K562 (cell line): ENCODE results near the gene TNFSF15. TPM values are rescaled to one million over a fixed set of nuclear protein-coding genes. Genes with fewer than 3 reads are reported as not detected.

Experiments
- ATAC-seq: fragments of 200-7000 bp; cut with Tn5 transposase; 3 replicates; pipeline ENCODE4 v1.9.1; 2020; ENCODE audit warnings: moderate library complexity
- BruUV-seq: library from RNA; stranded (reverse); fragments of 400-500 nt; replicated peaks from 2 replicates; lab custom pipeline; 2021; lab: Mats Ljungman, UMichigan
- CTCF ChIA-PET: fragments of 300-600 bp; formaldehyde crosslinking; extraction: SDS; loops from one replicate; lab custom pipeline; 2021; ENCODE audit warnings: low intra/inter-chr PET ratio; lab: Yijun Ruan, JAX
- POLR2A ChIA-PET: fragments of 300-600, 350-650 bp; sonication (Branson Sonifier 250); formaldehyde crosslinking; extraction: SDS; loops from one replicate; lab custom pipeline; 2021; ENCODE audit warnings: antibody characterized with exemption, inconsistent platforms; lab: Yijun Ruan, JAX
- DNase-seq, 4 experiments: peaks; one replicate each; pipeline versions ENCODE4 v3.0.0 to v3.0.0-alpha.2; 2011 to 2018; ENCODE audit warnings: low spot score in 3 of 4, mixed read lengths in 3 of 4; ENCODE audit errors: extremely low read depth in 1 of 4
- FAIRE-seq: peaks from 2 replicates; lab custom pipeline; 2011; peaks lifted over from hg19 to GRCh38; lab: Jason Lieb, UNC
- H2AFZ ChIP-seq: 2 replicates; pipeline ENCODE4 v1.6.0; 2011; ENCODE audit warnings: low read depth, low read length, control low read depth, inconsistent platforms
- H3K27ac ChIP-seq: fragments of 200-600 bp; 3 replicates; pipeline ENCODE4 v1.8.0; 2011; ENCODE audit warnings: low read depth, mild to moderate bottlenecking, control low read depth, inconsistent platforms, low read length, moderate library complexity, mixed read lengths; ENCODE audit errors: extremely low read depth
- H3K27me3 ChIP-seq, 2 experiments: fragments of 300-600 bp in 1 of 2; 2 replicates in 1 of 2; 3 replicates in 1 of 2; pipeline versions ENCODE4 v1.6.0 to v1.8.0; 2011; ENCODE audit warnings: inconsistent platforms in 2 of 2, low read length in 2 of 2, mild to moderate bottlenecking in 1 of 2, mixed read lengths in 1 of 2, moderate library complexity in 1 of 2; ENCODE audit not compliant: control insufficient read depth in 2 of 2, insufficient read depth in 2 of 2
- H3K36me3 ChIP-seq: fragments of 300-600 bp; 3 replicates; pipeline ENCODE4 v1.8.0; 2011; ENCODE audit warnings: mild to moderate bottlenecking, low read length, inconsistent platforms; ENCODE audit not compliant: control insufficient read depth, insufficient read depth
- H3K4me1 ChIP-seq, 2 experiments: fragments of 200-600 bp in 1 of 2; replicated peaks in 1 of 2; 2 replicates in 1 of 2; 3 replicates in 1 of 2; pipeline versions ENCODE4 v1.5.1 to v1.8.0; 2011; ENCODE audit warnings: inconsistent platforms in 2 of 2, low read length in 2 of 2, mild to moderate bottlenecking in 1 of 2, mixed read lengths in 1 of 2, moderate library complexity in 1 of 2; ENCODE audit not compliant: control insufficient read depth in 2 of 2, insufficient read depth in 2 of 2
- H3K4me2 ChIP-seq: 2 replicates; pipeline ENCODE4 v1.6.1; 2011; ENCODE audit warnings: low read length, control low read depth, inconsistent platforms, mixed read lengths; ENCODE audit not compliant: insufficient read depth
- H3K4me3 ChIP-seq: fragments of 200-600 bp; sonication (generic), shearing (Covaris generic); 2 replicates; pipeline ENCODE4 v1.5.1; 2016; ENCODE audit warnings: control low read depth, inconsistent platforms
- H3K79me2 ChIP-seq: fragments of 200-600 bp; 3 replicates; pipeline ENCODE4 v1.8.0; 2011; ENCODE audit warnings: low read length, inconsistent platforms; ENCODE audit not compliant: control insufficient read depth, insufficient read depth
- H3K9ac ChIP-seq, 2 experiments: 2 replicates each; pipeline versions ENCODE4 v1.6.0 to v1.6.1; 2011; ENCODE audit warnings: low read depth in 2 of 2, low read length in 2 of 2, control low read depth in 1 of 2, inconsistent platforms in 1 of 2, mild to moderate bottlenecking in 1 of 2, mixed read lengths in 1 of 2; ENCODE audit not compliant: insufficient read depth in 1 of 2
- H3K9me1 ChIP-seq: one replicate; pipeline ENCODE4 v1.6.0; 2011; ENCODE audit warnings: inconsistent platforms, mild to moderate bottlenecking, low read length, moderate library complexity; ENCODE audit not compliant: control insufficient read depth, insufficient read depth
- H3K9me3 ChIP-seq: replicated peaks from 2 replicates; pipeline ENCODE4 v1.5.1; 2011; ENCODE audit warnings: low read depth, low read length, inconsistent platforms; ENCODE audit not compliant: control insufficient read depth, insufficient read depth
- H4K20me1 ChIP-seq: replicated peaks from 2 replicates; pipeline ENCODE4 v1.6.1; 2011; ENCODE audit warnings: low read length, inconsistent platforms, mixed read lengths; ENCODE audit not compliant: control insufficient read depth, insufficient read depth
- COPS2 ChIP-seq: fragments of 450-650 bp; conservative IDR thresholded peaks from 2 replicates; pipeline ENCODE4 v1.6.1; 2016; ENCODE audit warnings: mild to moderate bottlenecking, moderate library complexity
- E2F8 ChIP-seq: fragments of 450-650 bp; IDR thresholded peaks from 2 replicates; pipeline ENCODE4 v1.7.1; 2018; ENCODE audit warnings: mild to moderate bottlenecking, low read depth; ENCODE audit not compliant: partially characterized antibody
- ELK1 ChIP-seq: sonication (generic); formaldehyde crosslinking; IDR thresholded peaks from 2 replicates; pipeline ENCODE4 v1.8.1; 2022; ENCODE audit warnings: missing genetic modification reagents
- ELK3 ChIP-seq: fragments of 450-650 bp; formaldehyde crosslinking; IDR thresholded peaks from 2 replicates; pipeline ENCODE4 v1.4.0; 2020; ENCODE audit warnings: mild to moderate bottlenecking
- FOXK1 ChIP-seq: sonication (generic); formaldehyde crosslinking; IDR thresholded peaks from 2 replicates; pipeline ENCODE4 v1.8.0; 2022; ENCODE audit warnings: missing genetic modification reagents, mild to moderate bottlenecking, borderline replicate concordance
- GABPB2 ChIP-seq: fragments of 250-450 bp; sonication (Bioruptor Pico); conservative IDR thresholded peaks from 2 replicates; pipeline ENCODE4 v1.5.1; 2021; ENCODE audit warnings: mild to moderate bottlenecking
- HIVEP1 ChIP-seq: fragments of 250-450 bp; sonication (Bioruptor Pico); IDR thresholded peaks from 2 replicates; pipeline ENCODE4 v1.4.0; 2020; ENCODE audit warnings: mild to moderate bottlenecking
- ILF3 ChIP-seq: fragments of 450-650 bp; IDR thresholded peaks from 2 replicates; pipeline ENCODE4 v1.6.1; 2018; ENCODE audit warnings: antibody characterized with exemption, mild to moderate bottlenecking, moderate library complexity, borderline replicate concordance
- SRF ChIP-seq, 2 experiments: fragments of 250-450, 450-650 bp in 1 of 2; sonication (Bioruptor Pico) in 1 of 2; sonication (generic) in 1 of 2; formaldehyde crosslinking; IDR thresholded peaks; 2 replicates each; pipeline versions ENCODE4 v1.5.0 to v1.5.1; 2020 to 2022; ENCODE audit warnings: mild to moderate bottlenecking in 1 of 2, missing genetic modification reagents in 1 of 2
- TARDBP ChIP-seq: fragments of 450-650 bp; IDR thresholded peaks from 2 replicates; pipeline ENCODE4 v1.6.1; 2016
- TFAM ChIP-seq: fragments of 250-450 bp; sonication (Bioruptor Pico); conservative IDR thresholded peaks from 2 replicates; pipeline ENCODE4 v1.5.0; 2021; ENCODE audit warnings: mild to moderate bottlenecking, moderate library complexity
- ZNF232 ChIP-seq: sonication (generic); formaldehyde crosslinking; IDR thresholded peaks from 2 replicates; pipeline ENCODE4 v1.8.0; 2022; ENCODE audit warnings: mild to moderate bottlenecking, missing genetic modification reagents
- ZNF561 ChIP-seq: fragments of 450-650 bp; formaldehyde crosslinking; conservative IDR thresholded peaks from 2 replicates; pipeline ENCODE4 v1.4.0; 2020; ENCODE audit warnings: mild to moderate bottlenecking, moderate library complexity
- WGBS: fragments of 100-300 bp; shearing (Covaris generic); methylation state at CpG from one replicate; pipeline ENCODE4 v1.1.6; 2016; ENCODE audit warnings: low coverage, mixed read lengths; ENCODE audit not compliant: insufficient coverage; ENCODE audit errors: missing lambda C conversion rate; 5-methylcytosine and 5-hydroxymethylcytosine counted together
- in situ Hi-C: fragments of 300-500 bp; cut with MboI; formaldehyde crosslinking; loops from 4 replicates; pipeline ENCODE4 v1.15.0; 2018; ENCODE audit warnings: inconsistent platforms, mixed read lengths
- intact Hi-C: fragments of 100-400 bp; cut with micrococcal nuclease; formaldehyde crosslinking; loops from 2 replicates; pipeline ENCODE4 v1.14.2; 2022
- polyA plus RNA-seq, 8 experiments: library from polyadenylated mRNA; depleted of rRNA in 4 of 8; stranded (reverse) in 5 of 8; unstranded in 3 of 8; fragments of >200 nt; fragmentation: Nextera tagmentation in 2 of 8; fragmentation: Illumina TruSeq in 1 of 8; extraction: Ambion mirVana in 2 of 8; extraction: Trizol in 1 of 8; gene quantifications; 2 replicates each; pipeline versions ENCODE4 v1.2.1 to v1.2.3, GENCODE V29; 2011 to 2014; ENCODE audit warnings: inconsistent platforms in 1 of 8, missing spikeins in 1 of 8
- total RNA-seq, 7 experiments: library from RNA; depleted of rRNA in 6 of 7; stranded (reverse); fragments of >200 nt in 6 of 7; fragmentation: Illumina TruSeq in 2 of 7; extraction: Trizol in 2 of 7; gene quantifications; 2 replicates each; pipeline versions ENCODE4 v1.2.1 to v1.2.3, GENCODE V29; 2011 to 2021; ENCODE audit warnings: low replicate concordance in 1 of 7

Gene TNFSF15
- total and polyA plus RNA-seq, 9 of the 15 experiments (the other 6 are each of a cell fraction or from before 2014, with no cell fraction given): not detected

GRCh38 chr9:114853071-114853855 is 47.4 kb upstream of the TNFSF15 start:
- in situ Hi-C loops (no loop called here), intact Hi-C loops (no loop called here)
- TF ChIP-seq TARDBP: no peak
- no peak for TF ChIP-seq FOXK1 (CRISPR knock-in tag)
- TF ChIP-seq ILF3: no peak
- TF ChIP-seq E2F8: no peak
- TF ChIP-seq GABPB2: no peak
- no peak for TF ChIP-seq ELK1 (CRISPR knock-in tag)
- no peak for TF ChIP-seq COPS2
- no peak for TF ChIP-seq SRF (CRISPR knock-in tag; IDR thresholded peaks at IDR 0.05)
- no peak for TF ChIP-seq TFAM (CRISPR knock-in tag)
- TF ChIP-seq ZNF561 (CRISPR knock-in tag): no peak
- TF ChIP-seq ELK3: no peak
- TF ChIP-seq ZNF232: no peak
- TF ChIP-seq HIVEP1 (CRISPR knock-in tag): no peak
- Histone ChIP-seq H2AFZ (no peak overlapping the region), H3K79me2 (no peaks in the 10 kb centered on the region), H3K4me2 (no peak overlapping the region), H3K4me3 (no peak overlapping the region), H3K9ac (no peak overlapping the region), H3K27me3 (no peaks in the 10 kb centered on the region), H3K27ac (no peak overlapping the region), H3K4me1 (no peaks in the 10 kb centered on the region), H3K36me3 (no peaks in the 10 kb centered on the region), H4K20me1 (no peaks in the 10 kb centered on the region), H3K9me1 (no peaks in the 10 kb centered on the region), H3K9me3 (no peaks in the 10 kb centered on the region)
- CTCF ChIA-PET: no interaction called here
- DNase-seq: no peak
- BruUV-seq: no TSS peak
- peak; percentile 36; the same call in 1 of the 3 replicates for ATAC-seq
- FAIRE-seq: no peak
- 2% methylated on average over 3 of the region's 3 CpGs for WGBS
- POLR2A ChIA-PET: no interaction called here
